ENCODE results near the gene LAMTOR5.

- no peak for TF ChIP-seq ZNF776 (CRISPR knock-in tag; IDR thresholded peaks at IDR 0.05)
- TF ChIP-seq MXI1 (IDR thresholded peaks at IDR 0.05; ENCODE audit: borderline replicate concordance, low read depth, low read length) = no peak
- no peak for TF ChIP-seq TFAP4 (IDR thresholded peaks at IDR 0.05; ENCODE audit: borderline replicate concordance, low read depth)
- no peak for TF ChIP-seq HOXA9 (CRISPR knock-in tag; IDR thresholded peaks at IDR 0.05; ENCODE audit: borderline replicate concordance)
- TF ChIP-seq EEA1 (CRISPR knock-in tag; IDR thresholded peaks at IDR 0.05; ENCODE audit: borderline replicate concordance) = no peak
- no peak for TF ChIP-seq SRF (IDR thresholded peaks at IDR 0.05; ENCODE audit: low read depth, low read length)
- TF ChIP-seq RFXANK (CRISPR knock-in tag; IDR thresholded peaks at IDR 0.05) = no peak
- no peak for TF ChIP-seq RNF219 (CRISPR knock-in tag; IDR thresholded peaks at IDR 0.05)
- TF ChIP-seq CTCF (CRISPR knock-in tag; IDR thresholded peaks at IDR 0.05) = no peak
- no peak for TF ChIP-seq MAX (IDR thresholded peaks at IDR 0.05)
- TF ChIP-seq JUND (CRISPR knock-in tag; IDR thresholded peaks at IDR 0.05) = no peak
- TF ChIP-seq ZNF576 (CRISPR knock-in tag; IDR thresholded peaks at IDR 0.05) = no peak
- no peak for TF ChIP-seq PRDM10 (CRISPR knock-in tag; IDR thresholded peaks at IDR 0.05; ENCODE audit: low read depth)
Measured at GRCh38 chr1:110390096-110390495, 17.4 kb downstream of the LAMTOR5 start.

All from HepG2 (cell line).